Smooth muscle cell (in vitro differentiated cells): ENCODE measurements around the gene NUP37. TPM values are rescaled to one million over a fixed set of nuclear protein-coding genes. Genes with fewer than 3 reads are reported as not detected.
"Not testable (repeated sequence)": the region's sequence is repeated elsewhere in the genome, so short reads cannot be mapped to it uniquely, and the experiment has no call there.

Source experiments
- DNase-seq: peaks from one replicate; lab custom pipeline; 2025; ENCODE audit not compliant: unreplicated experiment; lab: John Stamatoyannopoulos, UW
- H2AFZ ChIP-seq: fragments of 200-600 bp; sonication (generic); 2 replicates; pipeline ENCODE4 v1.6.0; 2016; ENCODE audit warnings: antibody characterized with exemption, low read depth, mild to moderate bottlenecking
- H3F3A ChIP-seq: fragments of 200-600 bp; sonication (generic); 2 replicates; pipeline ENCODE4 v1.6.0; 2017; ENCODE audit warnings: antibody characterized with exemption, low read depth
- H3K27ac ChIP-seq: fragments of 200-600 bp; sonication (generic); 2 replicates; pipeline ENCODE4 v1.5.1; 2016; ENCODE audit warnings: low read depth, mild to moderate bottlenecking
- H3K27me3 ChIP-seq: fragments of 200-600 bp; sonication (generic); 2 replicates; pipeline ENCODE4 v1.6.1; 2016; ENCODE audit warnings: low read depth, mild to moderate bottlenecking
- H3K36me3 ChIP-seq: fragments of 200-600 bp; sonication (generic); 2 replicates; pipeline ENCODE4 v1.5.1; 2016; ENCODE audit warnings: low read depth
- H3K4me1 ChIP-seq: fragments of 200-600 bp; sonication (generic); 2 replicates; pipeline ENCODE4 v1.5.1; 2016; ENCODE audit warnings: low read depth
- H3K4me2 ChIP-seq: fragments of 200-600 bp; sonication (generic); 2 replicates; pipeline ENCODE4 v1.6.0; 2016; ENCODE audit warnings: mild to moderate bottlenecking
- H3K4me3 ChIP-seq: fragments of 200-600 bp; sonication (generic); 2 replicates; pipeline ENCODE4 v1.5.1; 2016; ENCODE audit warnings: mild to moderate bottlenecking
- H3K79me2 ChIP-seq: fragments of 200-600 bp; sonication (generic); 2 replicates; pipeline ENCODE4 v1.6.0; 2016; ENCODE audit warnings: low read depth, mild to moderate bottlenecking
- H3K9ac ChIP-seq: fragments of 200-600 bp; sonication (generic); 2 replicates; pipeline ENCODE4 v1.6.0; 2016; ENCODE audit warnings: low read depth
- H3K9me3 ChIP-seq: fragments of 200-600 bp; sonication (generic); replicated peaks from 2 replicates; pipeline ENCODE4 v1.5.1; 2016; ENCODE audit warnings: low read depth
- H4K20me1 ChIP-seq: fragments of 200-600 bp; sonication (generic); 2 replicates; pipeline ENCODE4 v1.6.0; 2016; ENCODE audit warnings: low read depth
- WGBS: methylation state at CpG from one replicate; pipeline ENCODE4 v1.1.7; 2016; ENCODE audit warnings: low lambda C conversion rate; 5-methylcytosine and 5-hydroxymethylcytosine counted together
- polyA plus RNA-seq: library from polyadenylated mRNA; unstranded; fragments of >200 nt; fragmentation: Nextera tagmentation; extraction: Ambion mirVana; gene quantifications from 2 replicates; pipeline ENCODE4 v1.2.1, GENCODE V29; 2016
- total RNA-seq: library from RNA; depleted of rRNA; stranded (reverse); fragments of >200 nt; gene quantifications from 2 replicates; pipeline ENCODE4 v1.2.3, GENCODE V29; 2014
- TF ChIP-seq, protein P1 (sequence below): fragments of 200-600 bp; sonication (generic); IDR thresholded peaks from 2 replicates; pipeline ENCODE4 v1.5.1; 2017; ENCODE audit warnings: borderline replicate concordance, mild to moderate bottlenecking, antibody characterized with exemption; ENCODE audit not compliant: insufficient read depth, poor library complexity, severe bottlenecking

Gene NUP37
- total and polyA plus RNA-seq, 2 experiments from 2014 or later: 35.7 to 57.6 TPM

DNA sequence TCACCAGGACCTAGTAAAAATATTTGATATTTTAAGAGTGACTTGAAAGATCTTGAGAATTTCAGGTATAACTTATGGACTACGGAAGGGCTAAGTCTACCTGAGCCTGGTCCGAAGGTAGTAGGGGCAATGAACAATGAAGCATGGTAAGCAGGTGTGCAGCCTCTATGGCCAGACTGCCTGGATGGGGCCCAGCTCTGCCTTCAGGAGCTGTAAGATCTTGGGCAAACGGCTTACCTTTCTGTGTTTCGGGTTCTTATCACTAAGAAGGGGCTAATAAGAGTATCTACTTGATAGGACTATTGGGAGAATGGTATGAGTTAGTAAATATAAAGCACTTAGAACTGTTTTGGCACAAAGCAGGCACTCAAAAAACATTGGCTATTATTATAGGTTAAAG is 39.1 kb downstream of the NUP37 start:
- TF ChIP-seq, protein P1, sequence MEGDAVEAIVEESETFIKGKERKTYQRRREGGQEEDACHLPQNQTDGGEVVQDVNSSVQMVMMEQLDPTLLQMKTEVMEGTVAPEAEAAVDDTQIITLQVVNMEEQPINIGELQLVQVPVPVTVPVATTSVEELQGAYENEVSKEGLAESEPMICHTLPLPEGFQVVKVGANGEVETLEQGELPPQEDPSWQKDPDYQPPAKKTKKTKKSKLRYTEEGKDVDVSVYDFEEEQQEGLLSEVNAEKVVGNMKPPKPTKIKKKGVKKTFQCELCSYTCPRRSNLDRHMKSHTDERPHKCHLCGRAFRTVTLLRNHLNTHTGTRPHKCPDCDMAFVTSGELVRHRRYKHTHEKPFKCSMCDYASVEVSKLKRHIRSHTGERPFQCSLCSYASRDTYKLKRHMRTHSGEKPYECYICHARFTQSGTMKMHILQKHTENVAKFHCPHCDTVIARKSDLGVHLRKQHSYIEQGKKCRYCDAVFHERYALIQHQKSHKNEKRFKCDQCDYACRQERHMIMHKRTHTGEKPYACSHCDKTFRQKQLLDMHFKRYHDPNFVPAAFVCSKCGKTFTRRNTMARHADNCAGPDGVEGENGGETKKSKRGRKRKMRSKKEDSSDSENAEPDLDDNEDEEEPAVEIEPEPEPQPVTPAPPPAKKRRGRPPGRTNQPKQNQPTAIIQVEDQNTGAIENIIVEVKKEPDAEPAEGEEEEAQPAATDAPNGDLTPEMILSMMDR: no peak
- H3K36me3 ChIP-seq: no peaks in the 10 kb centered on the region
- H3K9me3 ChIP-seq: no peaks in the 10 kb centered on the region
- H3K9ac ChIP-seq: no peak overlapping the region
- no peak for DNase-seq
- no peaks in the 10 kb centered on the region for H3K27me3 ChIP-seq
- no peak overlapping the region for H2AFZ ChIP-seq
- no peaks in the 10 kb centered on the region for H4K20me1 ChIP-seq
- 100% methylated on average over 4 of the region's 4 CpGs for WGBS
- H3K79me2 ChIP-seq: no peaks in the 10 kb centered on the region
- no peak overlapping the region for H3K4me2 ChIP-seq
- H3K27ac ChIP-seq: no peak overlapping the region
- H3K4me3 ChIP-seq: no peak overlapping the region
- no peaks in the 10 kb centered on the region for H3K4me1 ChIP-seq
- H3F3A ChIP-seq: no peaks in the 10 kb centered on the region

DNA sequence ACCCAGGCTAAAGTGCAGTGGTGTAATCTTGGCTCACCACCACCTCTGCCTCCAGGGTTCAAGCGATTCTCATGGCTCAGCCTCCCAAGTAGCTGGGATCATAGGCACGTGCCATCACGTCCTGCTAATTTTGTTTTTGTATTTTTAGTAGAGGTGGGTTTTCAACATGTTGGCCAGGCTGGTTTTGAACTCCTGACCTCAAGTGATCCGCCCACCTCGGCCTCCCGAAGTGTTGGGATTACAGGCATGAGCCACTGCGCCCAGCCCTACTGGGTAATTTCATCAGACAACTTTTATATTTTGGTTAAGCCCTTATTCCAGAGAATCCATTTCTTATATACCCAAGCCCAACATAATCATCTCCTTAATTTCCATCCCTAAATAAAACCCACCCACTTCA is 47.8 kb downstream of the NUP37 start:
- not testable (repeated sequence) for H3K4me2 ChIP-seq, H3K4me1 ChIP-seq, DNase-seq, H3K9ac ChIP-seq, H3K27me3 ChIP-seq, H3K36me3 ChIP-seq, H2AFZ ChIP-seq, H4K20me1 ChIP-seq, H3K9me3 ChIP-seq, H3K27ac ChIP-seq, H3K4me3 ChIP-seq, H3F3A ChIP-seq, H3K79me2 ChIP-seq
- WGBS: 96% methylated on average over 7 of the region's 7 CpGs

DNA sequence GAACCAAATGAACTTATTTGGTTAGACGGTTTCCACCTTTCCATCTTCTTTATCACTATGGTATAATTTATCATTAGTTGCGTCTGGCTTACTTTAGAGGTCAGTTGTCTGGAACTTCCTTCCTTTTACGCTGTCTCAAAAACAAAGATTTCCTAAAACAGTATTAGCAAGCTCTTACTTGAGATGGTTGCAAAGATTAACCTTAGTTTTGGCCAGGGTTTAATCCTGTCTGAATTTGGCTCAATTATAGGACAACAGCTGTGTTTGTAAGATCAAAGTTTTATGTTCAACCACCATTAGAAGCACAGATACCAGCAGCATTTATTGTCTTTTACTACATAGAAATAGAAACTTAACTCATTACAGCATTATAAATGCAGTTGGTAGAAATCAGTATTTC is 50.2 kb downstream of the NUP37 start:
- H3F3A ChIP-seq: no peaks in the 10 kb centered on the region
- H4K20me1 ChIP-seq: no peaks in the 10 kb centered on the region
- H3K36me3 ChIP-seq: peaks cover under 1% of the 10 kb centered on the region
- no peaks in the 10 kb centered on the region for H3K4me1 ChIP-seq
- no peak overlapping the region for H3K9ac ChIP-seq
- H3K27me3 ChIP-seq: no peaks in the 10 kb centered on the region
- TF ChIP-seq, protein P1: no peak
- H3K27ac ChIP-seq: peak overlapping the region; percentile 18
- H3K4me2 ChIP-seq: peak overlapping the region; percentile 24
- no peaks in the 10 kb centered on the region for H3K9me3 ChIP-seq
- no peak for DNase-seq
- WGBS: 32% methylated on average over 3 of the region's 3 CpGs
- H2AFZ ChIP-seq: no peak overlapping the region
- H3K79me2 ChIP-seq: no peaks in the 10 kb centered on the region
- H3K4me3 ChIP-seq: no peak overlapping the region

DNA sequence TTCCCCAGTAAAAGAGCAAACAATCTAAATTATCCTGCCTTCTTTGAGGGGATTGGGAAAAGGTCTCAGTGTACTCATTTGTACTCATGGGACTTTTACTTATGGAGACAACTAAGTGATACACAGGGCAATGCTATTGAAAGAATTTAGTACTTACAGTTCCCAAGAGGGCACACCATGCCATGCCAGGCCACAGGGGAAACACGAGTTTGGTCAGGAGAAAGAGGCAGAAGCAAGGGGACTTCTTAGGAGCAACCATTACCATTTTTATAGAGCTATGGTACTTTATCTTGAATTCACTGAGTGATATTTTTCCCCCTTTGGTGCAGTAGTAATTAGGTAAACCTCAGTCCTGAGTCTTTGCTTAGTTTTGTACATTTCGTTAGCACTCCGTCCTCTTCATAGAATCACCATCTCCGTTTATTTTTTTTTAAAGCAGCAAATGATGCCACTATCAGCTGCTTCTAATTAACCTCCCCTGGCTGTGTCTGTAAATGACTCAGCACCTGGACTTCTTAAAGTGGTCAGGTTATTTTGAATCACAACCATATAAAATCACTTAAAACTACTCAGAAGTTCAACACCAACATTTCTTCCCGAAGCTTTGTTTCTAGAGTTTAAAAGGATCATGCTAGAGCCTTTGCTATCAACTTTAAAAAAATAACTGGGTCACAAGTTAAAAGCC is 52.2 kb downstream of the NUP37 start:
- no peaks in the 10 kb centered on the region for H3K4me1 ChIP-seq
- no peak for DNase-seq
- no peaks in the 10 kb centered on the region for H3F3A ChIP-seq
- no peaks in the 10 kb centered on the region for H3K79me2 ChIP-seq
- H3K36me3 ChIP-seq: no peaks in the 10 kb centered on the region
- H2AFZ ChIP-seq: no peak overlapping the region
- H3K9ac ChIP-seq: no peak overlapping the region
- H3K27ac ChIP-seq: peak overlapping the region; percentile 40
- H3K9me3 ChIP-seq: no peaks in the 10 kb centered on the region
- H4K20me1 ChIP-seq: no peaks in the 10 kb centered on the region
- 54% methylated on average over 5 of the region's 5 CpGs for WGBS
- H3K27me3 ChIP-seq: no peaks in the 10 kb centered on the region
- TF ChIP-seq, protein P1: no peak
- H3K4me3 ChIP-seq: no peak overlapping the region
- peak overlapping the region; percentile 47 for H3K4me2 ChIP-seq
